GM23338 (cell line): Measurements from ENCODE around the gene MICAL2. TPM values are rescaled to one million over a fixed set of nuclear protein-coding genes. Genes with fewer than 3 reads are reported as not detected.

Experiments
- ATAC-seq: fragments of 200-7000 bp; cut with Tn5 transposase; 3 replicates; pipeline ENCODE4 v1.9.1; 2020
- DNase-seq: peaks from one replicate; pipeline ENCODE4 v3.0.0-alpha.2; 2015; ENCODE audit warnings: low spot score
- H2AFZ ChIP-seq: fragments of 200-600 bp; sonication (generic); 2 replicates; pipeline ENCODE4 v1.8.0; 2016; ENCODE audit warnings: antibody characterized with exemption, mild to moderate bottlenecking, moderate library complexity
- H3F3A ChIP-seq: fragments of 200-600 bp; sonication (generic); replicated peaks from 2 replicates; pipeline ENCODE4 v1.8.0; 2017; ENCODE audit warnings: antibody characterized with exemption, mixed run types, low read depth
- H3K27ac ChIP-seq: fragments of 200-600 bp; sonication (generic); 2 replicates; pipeline ENCODE4 v1.6.1; 2016; ENCODE audit warnings: low read depth
- H3K27me3 ChIP-seq: fragments of 200-600 bp; sonication (generic); 2 replicates; pipeline ENCODE4 v1.8.0; 2016; ENCODE audit warnings: mild to moderate bottlenecking, mixed run types, moderate library complexity; ENCODE audit not compliant: insufficient read depth
- H3K36me3 ChIP-seq: fragments of 200-600 bp; sonication (generic); 2 replicates; pipeline ENCODE4 v1.8.0; 2016; ENCODE audit warnings: mild to moderate bottlenecking; ENCODE audit not compliant: insufficient read depth
- H3K4me1 ChIP-seq: fragments of 200-600 bp; sonication (generic); 2 replicates; pipeline ENCODE4 v1.8.0; 2016; ENCODE audit warnings: mild to moderate bottlenecking, moderate library complexity; ENCODE audit not compliant: insufficient read depth
- H3K4me2 ChIP-seq: fragments of 200-600 bp; sonication (generic); 2 replicates; pipeline ENCODE4 v1.7.1; 2017; ENCODE audit warnings: mixed run types
- H3K4me3 ChIP-seq: fragments of 200-600 bp; sonication (generic); 2 replicates; pipeline ENCODE4 v1.6.1; 2016; ENCODE audit warnings: mixed run types
- H3K79me2 ChIP-seq: fragments of 200-600 bp; sonication (generic); replicated peaks from 2 replicates; pipeline ENCODE4 v1.8.0; 2017; ENCODE audit warnings: mild to moderate bottlenecking; ENCODE audit not compliant: insufficient read depth
- H3K9me2 ChIP-seq: fragments of 200-600 bp; sonication (generic); 2 replicates; pipeline ENCODE4 v1.8.0; 2017; ENCODE audit not compliant: insufficient read depth
- H4K20me1 ChIP-seq: fragments of 200-600 bp; sonication (generic); replicated peaks from 2 replicates; pipeline ENCODE4 v1.8.0; 2017; ENCODE audit warnings: mild to moderate bottlenecking; ENCODE audit not compliant: insufficient read depth
- H3K27ac Mint-ChIP-seq: 2 replicates; pipeline ENCODE4 v1.8.0; 2020; ENCODE audit warnings: inconsistent platforms, mild to moderate bottlenecking, moderate library complexity, mixed read lengths
- H3K27me3 Mint-ChIP-seq: 3 replicates; pipeline ENCODE4 v1.8.0; 2022; ENCODE audit warnings: low read depth, mild to moderate bottlenecking, moderate library complexity, mixed read lengths, inconsistent platforms; ENCODE audit not compliant: insufficient read depth, poor library complexity
- H3K36me3 Mint-ChIP-seq: 3 replicates; pipeline ENCODE4 v1.8.0; 2021; ENCODE audit warnings: low read depth, mild to moderate bottlenecking, inconsistent platforms, moderate library complexity, mixed read lengths
- H3K4me1 Mint-ChIP-seq: 3 replicates; pipeline ENCODE4 v1.8.0; 2020; ENCODE audit warnings: mild to moderate bottlenecking, inconsistent platforms, mixed read lengths
- H3K4me3 Mint-ChIP-seq: 3 replicates; pipeline ENCODE4 v1.8.0; 2021; ENCODE audit warnings: moderate library complexity, mild to moderate bottlenecking, inconsistent platforms, mixed read lengths
- H3K9me3 Mint-ChIP-seq: 3 replicates; pipeline ENCODE4 v1.8.0; 2020; ENCODE audit warnings: moderate library complexity, mild to moderate bottlenecking, inconsistent platforms, mixed read lengths
- CREB1 ChIP-seq: fragments of 250-450 bp; sonication (Bioruptor Pico); IDR thresholded peaks from 2 replicates; pipeline ENCODE4 v1.5.0; 2020; ENCODE audit warnings: low read depth, mild to moderate bottlenecking, moderate library complexity
- ETS1 ChIP-seq: IDR thresholded peaks from 2 replicates; pipeline ENCODE4 v1.6.1; 2016; ENCODE audit warnings: antibody characterized with exemption
- EZH2 ChIP-seq: fragments of 200-600 bp; sonication (generic); IDR thresholded peaks from one replicate; pipeline ENCODE4 v1.8.0; 2017; ENCODE audit warnings: antibody characterized with exemption, mild to moderate bottlenecking, low read depth; ENCODE audit not compliant: unreplicated experiment
- EZH2phosphoT487 ChIP-seq: fragments of 200-600 bp; sonication (generic); IDR thresholded peaks from one replicate; pipeline ENCODE4 v1.8.1; 2018; ENCODE audit warnings: antibody characterized with exemption; ENCODE audit not compliant: unreplicated experiment
- JUNB ChIP-seq: IDR thresholded peaks from one replicate; pipeline ENCODE4 v1.6.1; 2016; ENCODE audit warnings: antibody characterized with exemption; ENCODE audit not compliant: unreplicated experiment
- NANOG ChIP-seq: IDR thresholded peaks from 2 replicates; pipeline ENCODE4 v1.6.1; 2016; ENCODE audit warnings: antibody characterized with exemption, borderline replicate concordance
- POLR2AphosphoS5 ChIP-seq: IDR thresholded peaks from 2 replicates; pipeline ENCODE4 v1.6.1; 2016; ENCODE audit warnings: antibody characterized with exemption, low read depth
- STAT1 ChIP-seq: IDR thresholded peaks from one replicate; pipeline ENCODE4 v1.6.1; 2016; ENCODE audit warnings: antibody characterized with exemption; ENCODE audit not compliant: unreplicated experiment
- ZNF114 ChIP-seq: fragments of 250-450 bp; sonication (Bioruptor Pico); IDR thresholded peaks from 2 replicates; pipeline ENCODE4 v1.5.0; 2020; ENCODE audit warnings: mild to moderate bottlenecking, moderate library complexity
- ZNF331 ChIP-seq: fragments of 250-450 bp; sonication (Bioruptor Pico); IDR thresholded peaks from 2 replicates; pipeline ENCODE4 v1.5.0; 2020; ENCODE audit warnings: low read depth, mild to moderate bottlenecking, moderate library complexity
- ZNF462 ChIP-seq: fragments of 250-450 bp; sonication (Bioruptor Pico); IDR thresholded peaks from 2 replicates; pipeline ENCODE4 v1.5.0; 2020; ENCODE audit warnings: mild to moderate bottlenecking, moderate library complexity
- polyA plus RNA-seq: library from polyadenylated mRNA; unstranded; fragments of >200 nt; fragmentation: Nextera tagmentation; extraction: Ambion mirVana; gene quantifications from 2 replicates; pipeline ENCODE4 v1.2.1, GENCODE V29; 2016
- total RNA-seq: library from RNA; depleted of rRNA; stranded (reverse); fragments of >200 nt; shearing (Covaris generic); gene quantifications from 2 replicates; pipeline ENCODE4 v1.2.3, GENCODE V29; 2014
- TF ChIP-seq, protein P1 (sequence below), 2 experiments: fragments of 200-600 bp in 1 of 2; sonication (generic) in 1 of 2; conservative IDR thresholded peaks; 2 replicates each; pipeline versions ENCODE4 v1.5.1 to v1.6.1; 2016 to 2017; ENCODE audit warnings: antibody characterized with exemption in 2 of 2, low read depth in 2 of 2, mild to moderate bottlenecking in 2 of 2, moderate library complexity in 1 of 2
- TF ChIP-seq, protein P2 (sequence below): IDR thresholded peaks from one replicate; pipeline ENCODE4 v1.6.1; 2018; ENCODE audit warnings: antibody characterized with exemption; ENCODE audit not compliant: unreplicated experiment

The MICAL2 gene
- total and polyA plus RNA-seq, 2 experiments from 2014 or later, result 0.66 to 1.4 TPM

- no peaks in the 10 kb centered on the region for H3K4me1 ChIP-seq
- peaks cover 3% of the 10 kb centered on the region; the same call in 1 of the 3 replicates for H3K4me1 Mint-ChIP-seq
- no peak for ATAC-seq
- no peak overlapping the region for H3K4me3 ChIP-seq
- H4K20me1 ChIP-seq, result no peaks in the 10 kb centered on the region
- no peak overlapping the region for H2AFZ ChIP-seq
- no peaks in the 10 kb centered on the region for H3K36me3 Mint-ChIP-seq
- DNase-seq, result no peak
- no peaks in the 10 kb centered on the region for H3K79me2 ChIP-seq
- H3K27ac Mint-ChIP-seq, result no peak overlapping the region
- H3K27ac ChIP-seq, result no peak overlapping the region
- TF ChIP-seq POLR2AphosphoS5 (no peak), STAT1 (no peak), ZNF114 (CRISPR knock-in tag) (no peak), ETS1 (no peak), EZH2phosphoT487 (no peak), ZNF462 (CRISPR knock-in tag) (no peak), CREB1 (CRISPR knock-in tag) (no peak), JUNB (no peak), ZNF331 (CRISPR knock-in tag) (no peak), EZH2 (no peak), NANOG (no peak)
- TF ChIP-seq, protein P1, sequence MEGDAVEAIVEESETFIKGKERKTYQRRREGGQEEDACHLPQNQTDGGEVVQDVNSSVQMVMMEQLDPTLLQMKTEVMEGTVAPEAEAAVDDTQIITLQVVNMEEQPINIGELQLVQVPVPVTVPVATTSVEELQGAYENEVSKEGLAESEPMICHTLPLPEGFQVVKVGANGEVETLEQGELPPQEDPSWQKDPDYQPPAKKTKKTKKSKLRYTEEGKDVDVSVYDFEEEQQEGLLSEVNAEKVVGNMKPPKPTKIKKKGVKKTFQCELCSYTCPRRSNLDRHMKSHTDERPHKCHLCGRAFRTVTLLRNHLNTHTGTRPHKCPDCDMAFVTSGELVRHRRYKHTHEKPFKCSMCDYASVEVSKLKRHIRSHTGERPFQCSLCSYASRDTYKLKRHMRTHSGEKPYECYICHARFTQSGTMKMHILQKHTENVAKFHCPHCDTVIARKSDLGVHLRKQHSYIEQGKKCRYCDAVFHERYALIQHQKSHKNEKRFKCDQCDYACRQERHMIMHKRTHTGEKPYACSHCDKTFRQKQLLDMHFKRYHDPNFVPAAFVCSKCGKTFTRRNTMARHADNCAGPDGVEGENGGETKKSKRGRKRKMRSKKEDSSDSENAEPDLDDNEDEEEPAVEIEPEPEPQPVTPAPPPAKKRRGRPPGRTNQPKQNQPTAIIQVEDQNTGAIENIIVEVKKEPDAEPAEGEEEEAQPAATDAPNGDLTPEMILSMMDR (conservative IDR thresholded peaks at IDR 0.05; ENCODE audit: low read depth in 2 of 2), result no peak
- TF ChIP-seq, protein P2, sequence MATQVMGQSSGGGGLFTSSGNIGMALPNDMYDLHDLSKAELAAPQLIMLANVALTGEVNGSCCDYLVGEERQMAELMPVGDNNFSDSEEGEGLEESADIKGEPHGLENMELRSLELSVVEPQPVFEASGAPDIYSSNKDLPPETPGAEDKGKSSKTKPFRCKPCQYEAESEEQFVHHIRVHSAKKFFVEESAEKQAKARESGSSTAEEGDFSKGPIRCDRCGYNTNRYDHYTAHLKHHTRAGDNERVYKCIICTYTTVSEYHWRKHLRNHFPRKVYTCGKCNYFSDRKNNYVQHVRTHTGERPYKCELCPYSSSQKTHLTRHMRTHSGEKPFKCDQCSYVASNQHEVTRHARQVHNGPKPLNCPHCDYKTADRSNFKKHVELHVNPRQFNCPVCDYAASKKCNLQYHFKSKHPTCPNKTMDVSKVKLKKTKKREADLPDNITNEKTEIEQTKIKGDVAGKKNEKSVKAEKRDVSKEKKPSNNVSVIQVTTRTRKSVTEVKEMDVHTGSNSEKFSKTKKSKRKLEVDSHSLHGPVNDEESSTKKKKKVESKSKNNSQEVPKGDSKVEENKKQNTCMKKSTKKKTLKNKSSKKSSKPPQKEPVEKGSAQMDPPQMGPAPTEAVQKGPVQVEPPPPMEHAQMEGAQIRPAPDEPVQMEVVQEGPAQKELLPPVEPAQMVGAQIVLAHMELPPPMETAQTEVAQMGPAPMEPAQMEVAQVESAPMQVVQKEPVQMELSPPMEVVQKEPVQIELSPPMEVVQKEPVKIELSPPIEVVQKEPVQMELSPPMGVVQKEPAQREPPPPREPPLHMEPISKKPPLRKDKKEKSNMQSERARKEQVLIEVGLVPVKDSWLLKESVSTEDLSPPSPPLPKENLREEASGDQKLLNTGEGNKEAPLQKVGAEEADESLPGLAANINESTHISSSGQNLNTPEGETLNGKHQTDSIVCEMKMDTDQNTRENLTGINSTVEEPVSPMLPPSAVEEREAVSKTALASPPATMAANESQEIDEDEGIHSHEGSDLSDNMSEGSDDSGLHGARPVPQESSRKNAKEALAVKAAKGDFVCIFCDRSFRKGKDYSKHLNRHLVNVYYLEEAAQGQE, result no peak
- H3K36me3 ChIP-seq, result no peaks in the 10 kb centered on the region
- no peak overlapping the region for H3K4me3 Mint-ChIP-seq
- no peaks in the 10 kb centered on the region for H3F3A ChIP-seq
- no peaks in the 10 kb centered on the region for H3K9me3 Mint-ChIP-seq
- H3K27me3 ChIP-seq, result no peaks in the 10 kb centered on the region
- no peak overlapping the region for H3K4me2 ChIP-seq
- peaks cover 4% of the 10 kb centered on the region for H3K27me3 Mint-ChIP-seq
- no peaks in the 10 kb centered on the region for H3K9me2 ChIP-seq
Measured at GRCh38 chr11:12075291-12075690, 35.1 kb upstream of the MICAL2 start.
